ENCODE measurements around the gene NRXN3.

The NRXN3 gene

DNA sequence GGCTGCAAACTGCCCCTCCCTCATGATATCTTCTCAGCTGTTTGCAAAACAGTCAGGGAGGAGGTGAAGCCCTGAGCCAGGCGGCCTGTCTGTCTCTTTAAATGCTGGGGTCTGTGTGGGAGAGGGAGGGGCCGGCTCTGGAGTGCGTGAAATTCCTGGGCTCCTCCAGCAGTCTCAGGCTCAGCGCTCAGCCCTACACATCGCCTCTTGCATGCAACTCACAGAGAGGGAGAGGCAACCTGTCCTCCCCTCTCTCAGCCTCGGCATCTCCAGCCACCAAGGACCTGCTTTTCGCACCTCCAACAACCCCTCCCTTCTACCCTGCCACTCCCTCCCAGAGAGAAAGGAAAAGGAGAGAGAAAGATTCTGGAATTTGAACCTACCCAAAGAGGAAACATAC lies at the start of gene NRXN3:
NRXN3 (plus strand) TSS at position 171 of the 400 bp plus-strand sequence. CDS start 72,721 bp downstream, outside the sequence.
- DNase-seq: peak in 38 of 56 donors; percentile 12 to 83 (median 44)

DNA sequence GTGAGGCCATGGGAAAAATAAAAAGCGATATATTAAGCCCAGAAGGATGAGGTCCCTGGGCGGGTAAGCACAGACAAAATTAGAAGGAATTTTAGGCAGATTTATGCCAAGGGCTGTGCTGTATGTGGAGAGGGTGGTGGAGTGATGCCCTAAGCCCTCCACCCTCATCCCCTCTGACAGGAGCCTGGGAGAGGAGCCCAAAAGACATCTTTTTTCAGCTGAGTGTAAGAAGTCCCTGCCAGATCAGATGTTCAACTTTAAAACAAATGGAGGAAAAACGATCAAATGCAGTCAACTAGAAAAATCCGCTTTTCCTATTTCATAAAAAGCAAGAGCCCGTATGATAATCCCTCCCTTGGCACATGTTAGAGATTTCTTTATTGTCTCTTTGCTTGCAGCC lies 47.7 kb upstream of the NRXN3 start:
- no peak for DNase-seq

GRCh38 chr14:78123650-78124253 lies 46.4 kb upstream of the NRXN3 start:
- DNase-seq: no peak

GRCh38 chr14:78127961-78128360 lies 42.2 kb upstream of the NRXN3 start:
- no peak for DNase-seq

DNA sequence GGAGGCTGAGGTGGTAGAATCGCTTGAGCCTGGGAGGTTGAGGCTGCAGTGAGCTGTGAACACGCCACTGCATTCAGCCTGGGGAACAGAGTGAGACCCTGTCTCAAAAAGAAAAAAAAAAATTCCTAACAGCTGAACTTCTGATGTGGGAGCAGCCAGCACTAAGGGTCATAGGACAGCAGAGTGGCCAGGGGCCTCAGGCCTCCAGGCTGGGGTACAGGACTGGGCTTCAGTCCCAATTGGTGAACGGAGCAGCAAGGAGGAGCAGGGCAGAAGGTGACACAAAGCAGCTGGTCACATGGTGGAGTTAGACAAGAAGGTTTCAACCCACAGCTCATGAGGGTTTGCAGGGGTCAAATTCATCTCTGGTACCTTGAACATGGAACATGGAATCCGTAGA lies 40.8 kb upstream of the NRXN3 start:
- DNase-seq: no peak

DNA sequence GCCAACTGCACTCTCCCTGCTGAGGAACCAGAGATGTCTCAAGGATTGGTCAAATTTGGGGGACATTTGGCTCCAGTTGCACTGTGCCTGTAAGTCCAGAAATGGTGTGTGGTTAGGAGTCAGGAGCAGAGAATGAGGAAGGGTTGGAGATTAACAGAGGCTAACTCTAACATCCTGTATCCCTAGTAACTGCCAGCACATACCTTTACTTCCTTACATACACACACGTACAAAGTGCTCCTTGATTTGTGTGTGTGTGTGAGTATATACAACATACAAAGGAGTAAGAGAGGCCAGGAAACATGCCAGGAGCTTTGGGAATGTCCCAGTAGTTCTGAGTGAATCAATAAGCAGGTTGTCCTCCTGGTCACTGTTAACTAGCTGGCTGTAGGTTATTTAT lies 39.8 kb upstream of the NRXN3 start:
- no peak for DNase-seq

GRCh38 chr14:78131201-78131600 lies 39.0 kb upstream of the NRXN3 start:
- no peak for DNase-seq

DNA sequence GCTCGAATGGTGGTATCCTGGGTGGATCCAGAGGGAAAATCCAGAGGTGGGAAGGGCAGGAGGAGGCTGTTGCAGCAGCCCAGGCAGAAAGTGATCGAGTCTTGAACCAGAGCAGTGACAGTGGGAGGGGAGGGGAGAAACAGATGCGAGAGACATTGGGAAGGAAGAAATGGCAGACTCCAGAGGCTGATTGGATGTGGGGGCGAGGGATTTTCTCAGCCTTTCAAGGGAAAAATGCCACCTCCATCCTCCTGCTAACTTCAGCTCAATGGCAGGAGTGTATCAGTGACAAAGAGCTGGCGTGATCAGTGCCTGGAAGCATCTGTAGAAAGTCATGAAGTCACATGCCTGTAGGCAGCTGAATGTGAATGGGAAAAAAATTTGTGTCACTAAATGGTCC lies 38.6 kb upstream of the NRXN3 start:
- peak in 19 of 56 donors; percentile 1 to 46 (median 13) for DNase-seq

DNA sequence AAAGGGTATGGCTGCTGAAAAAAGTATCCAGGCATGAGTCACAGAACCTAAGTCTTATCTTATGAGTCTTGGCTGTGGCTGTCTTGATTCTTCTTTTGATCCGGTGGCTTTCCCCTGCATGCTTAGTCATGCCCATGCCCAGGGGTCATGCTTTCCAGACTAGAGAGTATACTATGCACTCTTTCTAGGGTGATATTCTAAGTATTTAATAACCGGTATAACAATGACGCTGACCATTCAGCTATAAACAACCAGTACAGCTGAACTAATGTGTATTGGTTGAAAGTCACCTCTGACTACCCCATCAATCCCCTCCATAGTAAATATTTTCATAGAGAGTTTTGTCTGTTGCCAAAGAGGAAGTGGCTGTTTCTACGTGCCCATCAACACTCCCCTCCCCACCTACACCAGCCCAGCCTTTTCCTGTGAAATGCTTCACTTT lies 34.7 kb upstream of the NRXN3 start:
- no peak for DNase-seq

GRCh38 chr14:78136695-78137094 lies 33.5 kb upstream of the NRXN3 start:
- no peak for DNase-seq

GRCh38 chr14:78141590-78141989 lies 28.6 kb upstream of the NRXN3 start:
- DNase-seq: no peak

DNA sequence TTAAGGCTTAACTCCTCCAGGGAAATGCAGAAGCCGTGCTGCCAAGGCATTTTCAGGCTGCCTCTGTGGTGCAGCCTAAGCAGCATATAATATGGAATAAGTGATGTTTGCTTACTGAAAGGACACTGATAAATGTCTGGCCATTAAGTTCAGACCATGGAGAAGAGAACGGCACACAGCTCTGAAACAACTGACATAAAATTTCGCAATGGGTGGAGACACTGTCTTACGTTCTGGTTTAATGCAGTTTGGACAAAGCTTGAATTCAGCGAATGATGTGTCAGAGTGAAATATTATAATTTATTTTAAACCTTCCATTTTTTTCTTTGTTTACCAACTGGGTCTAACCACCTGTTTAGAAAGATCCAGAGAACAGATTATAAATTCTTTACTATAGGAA lies 27.2 kb upstream of the NRXN3 start:
- DNase-seq: no peak

- DNase-seq: no peak
Measured at GRCh38 chr14:78143489-78144145, 26.6 kb upstream of the NRXN3 start.

DNA sequence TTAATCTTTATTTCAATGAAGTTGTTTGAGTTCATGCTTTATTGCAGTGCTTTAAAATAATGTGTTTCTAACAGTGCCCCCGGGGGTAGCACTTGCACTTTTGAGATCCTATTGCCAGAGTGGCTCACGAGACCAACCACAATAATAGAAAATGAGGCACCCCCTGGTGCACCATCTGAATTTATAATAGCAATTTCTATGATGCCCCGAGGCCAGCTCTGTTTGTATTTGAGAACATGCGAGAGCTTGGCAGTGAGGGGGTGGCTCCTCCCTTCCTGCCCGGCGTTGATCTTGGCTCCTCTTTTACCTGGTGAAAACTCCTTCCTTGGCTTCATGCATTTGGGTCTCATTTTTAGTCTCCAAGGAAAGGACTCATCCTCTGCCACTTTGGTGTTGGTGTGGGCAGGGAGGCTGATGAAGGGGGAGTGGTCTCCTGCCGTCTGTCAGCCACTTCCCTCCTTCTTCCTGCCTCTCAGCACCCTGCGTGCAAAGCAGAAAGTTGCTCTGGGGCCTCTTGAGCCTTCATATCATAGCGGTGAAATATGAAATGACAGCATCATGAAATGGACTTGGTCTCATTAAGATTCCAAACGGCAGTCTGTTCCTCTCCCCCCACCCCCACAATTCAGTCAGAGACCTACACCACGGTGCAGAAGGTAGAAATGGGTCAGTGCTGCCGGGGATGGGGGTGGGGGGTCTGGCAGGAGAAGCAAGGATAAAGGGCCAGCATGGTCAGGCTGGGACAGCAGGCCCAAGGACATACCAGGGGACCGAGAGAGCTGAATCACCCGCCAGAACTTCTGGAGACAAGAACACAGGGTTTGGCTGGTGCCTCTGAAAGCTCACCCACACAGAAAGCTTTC lies 17.7 kb upstream of the NRXN3 start:
- DNase-seq: no peak

DNA sequence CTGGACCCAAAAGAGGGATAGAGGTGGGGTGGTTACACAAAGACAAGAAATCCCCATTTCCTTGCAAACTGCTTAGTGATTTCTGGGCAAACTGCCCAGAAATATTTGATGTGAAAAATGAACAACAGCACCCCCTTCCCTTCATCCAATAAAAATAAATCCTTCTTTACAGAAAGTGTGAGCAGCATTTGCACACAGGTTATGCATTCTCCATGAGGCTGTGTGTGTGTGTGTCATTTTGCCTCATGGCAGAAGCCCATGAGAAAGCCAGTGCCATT lies 17.2 kb upstream of the NRXN3 start:
- no peak for DNase-seq

DNA sequence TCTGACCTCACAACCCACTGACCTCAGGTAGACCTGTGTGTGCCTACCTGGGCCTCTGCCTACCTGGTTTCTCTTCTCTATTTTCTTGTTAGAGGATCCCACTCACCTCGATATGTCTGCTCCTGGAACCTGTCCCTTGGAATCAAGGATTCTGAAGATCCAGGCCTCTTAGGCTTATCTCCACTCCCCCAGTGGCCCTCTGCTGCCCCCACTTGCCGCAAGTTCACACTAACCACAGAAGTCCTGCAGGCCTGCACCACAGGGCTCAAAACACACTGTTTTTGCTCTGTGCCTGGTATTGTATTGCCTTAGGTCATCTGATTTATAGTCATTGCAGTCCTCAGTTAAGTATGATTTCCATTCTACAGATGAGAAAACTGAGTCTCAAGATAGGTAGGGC lies 15.3 kb upstream of the NRXN3 start:
- peak in 5 of 56 donors; percentile 7 to 37 (median 22) for DNase-seq

GRCh38 chr14:78156196-78156595 lies 14.0 kb upstream of the NRXN3 start:
- no peak for DNase-seq

GRCh38 chr14:78157494-78158437 lies 12.4 kb upstream of the NRXN3 start:
- peak in 2 of 56 donors; percentile 12 to 18 for DNase-seq

DNA sequence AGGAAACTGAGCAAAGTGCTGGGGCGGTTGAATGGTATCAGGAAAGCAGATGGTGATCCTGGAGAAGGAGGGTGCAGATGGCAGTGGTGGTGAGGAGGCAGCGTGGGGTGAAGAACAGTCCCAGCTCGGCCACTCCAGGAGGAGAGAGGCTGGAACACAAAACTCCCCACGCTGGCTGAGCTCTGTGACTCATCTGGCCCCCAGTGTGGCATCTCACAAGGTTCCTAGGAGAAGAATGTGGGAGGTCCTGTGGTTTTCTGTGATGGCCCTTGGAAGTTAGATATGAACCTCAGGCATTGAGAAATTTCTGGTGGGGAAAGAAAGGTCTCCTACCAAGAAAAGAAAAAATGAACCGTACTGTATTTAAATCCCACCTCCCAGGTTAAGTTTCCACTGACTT lies 8.0 kb upstream of the NRXN3 start:
- no peak for DNase-seq

- peak in 7 of 56 donors; percentile 11 to 37 (median 15) for DNase-seq
Measured at GRCh38 chr14:78164226-78164853, 5.8 kb upstream of the NRXN3 start.

DNA sequence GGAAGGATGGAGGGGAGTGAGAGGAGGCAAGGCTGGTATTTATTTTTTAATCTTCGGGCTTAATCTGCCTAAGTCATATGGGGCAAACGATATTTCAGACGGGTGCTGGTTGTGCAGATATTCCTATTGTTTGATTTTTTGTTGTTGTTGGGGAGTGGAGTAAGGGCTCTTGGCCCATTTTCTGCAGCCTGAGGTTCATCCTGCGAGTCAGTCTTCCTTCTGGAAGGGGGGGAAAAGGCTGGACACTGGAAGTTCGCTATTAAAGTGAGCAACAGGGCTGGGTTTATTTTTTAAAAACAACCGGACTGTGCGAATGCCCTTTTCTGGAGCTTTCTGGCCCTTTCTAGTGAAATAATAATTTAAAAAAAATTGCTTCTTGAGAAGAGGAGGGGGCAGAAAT lies 2.3 kb downstream of the NRXN3 start:
- DNase-seq: no peak
